ENCODE results near the gene CNOT4.

Gene CNOT4

DNA sequence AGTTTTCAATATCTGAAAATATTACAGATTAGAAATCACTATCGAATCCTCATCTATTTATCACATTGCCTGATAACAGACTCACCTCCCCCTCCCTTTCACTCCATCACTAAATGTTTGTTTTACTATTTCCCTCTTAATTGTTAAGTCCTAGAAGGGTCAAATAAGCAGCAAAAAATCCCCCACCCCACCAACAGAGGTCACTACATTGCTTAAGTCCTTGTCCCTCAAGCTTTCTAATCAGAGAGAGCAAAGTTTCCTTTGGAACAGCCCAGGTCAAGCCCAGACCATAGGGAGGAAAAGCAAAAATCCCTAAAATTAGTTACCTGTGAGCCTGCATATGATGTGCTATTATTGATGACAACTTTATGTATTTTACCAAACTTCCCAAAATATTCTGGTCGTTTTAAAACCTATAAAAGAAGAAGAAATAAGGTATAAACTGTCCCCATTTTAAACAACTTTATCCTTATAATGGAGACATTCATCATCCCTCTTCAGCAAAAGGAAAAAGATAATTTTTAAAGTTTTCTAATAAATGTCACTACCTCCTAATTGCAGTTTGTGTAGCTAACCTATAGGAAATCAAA is 95.0 kb downstream of the CNOT4 start:
- peak; percentile 59 for ATAC-seq (ENCODE audit: insufficient read depth, low read depth)
- Histone ChIP-seq H3K79me2 (ENCODE audit: insufficient read depth, low read length) (no peaks in the 10 kb centered on the region), H4K20me1 (ENCODE audit: insufficient read depth, low read length) (peaks cover 4% of the 10 kb centered on the region; the same call in 1 of the 2 replicates)

DNA sequence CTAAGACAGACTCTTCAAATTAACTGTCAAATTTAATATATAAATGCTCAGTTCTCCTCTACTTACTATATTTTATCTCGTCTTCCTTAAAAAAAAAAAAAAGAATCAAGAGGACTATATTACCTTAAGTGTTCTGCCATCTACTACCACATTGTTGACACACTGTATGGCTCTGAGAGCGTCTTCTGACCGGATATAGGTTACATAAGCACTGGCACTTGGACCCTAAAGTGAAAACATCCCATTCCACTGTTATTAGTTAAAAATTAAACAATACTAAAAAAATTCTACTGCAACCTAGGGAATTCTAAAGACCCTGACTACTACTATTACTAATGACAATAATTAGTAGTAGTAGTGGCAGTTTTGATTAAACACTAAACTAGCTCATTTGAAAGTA is 95.7 kb downstream of the CNOT4 start:
- Histone ChIP-seq H3K9me3 (ENCODE audit: insufficient read depth, low read length, severe bottlenecking) (no peaks in the 10 kb centered on the region), H2AFZ (ENCODE audit: low read depth, low read length) (no peak overlapping the region), H4K20me1 (ENCODE audit: insufficient read depth, low read length) (peaks cover 4% of the 10 kb centered on the region; the same call in 1 of the 2 replicates), H3K4me1 (ENCODE audit: insufficient read depth, low read length) (no peaks in the 10 kb centered on the region), H3K36me3 (ENCODE audit: insufficient read depth, low read length) (peaks cover 44% of the 10 kb centered on the region; the same call in 1 of the 2 replicates), H3K9ac (ENCODE audit: low read depth, low read length) (no peak overlapping the region), H3K4me3 (ENCODE audit: low read depth in 1 of 2, low read length in 2 of 2) (no peak overlapping the region), H3K4me2 (ENCODE audit: insufficient read depth, low read length) (no peak overlapping the region), H3K27ac (ENCODE audit: low read length) (no peak overlapping the region), H3K27me3 (ENCODE audit: insufficient read depth, low read length, poor library complexity) (no peaks in the 10 kb centered on the region), H3K79me2 (ENCODE audit: insufficient read depth, low read length) (no peaks in the 10 kb centered on the region)
- ATAC-seq (ENCODE audit: insufficient read depth, low read depth), result no peak
- DNase-seq, result no peak
- no peak for TF ChIP-seq EZH2 (IDR thresholded peaks at IDR 0.05; ENCODE audit: borderline replicate concordance, low read depth, low read length, severe bottlenecking)
- TF ChIP-seq, protein P1, sequence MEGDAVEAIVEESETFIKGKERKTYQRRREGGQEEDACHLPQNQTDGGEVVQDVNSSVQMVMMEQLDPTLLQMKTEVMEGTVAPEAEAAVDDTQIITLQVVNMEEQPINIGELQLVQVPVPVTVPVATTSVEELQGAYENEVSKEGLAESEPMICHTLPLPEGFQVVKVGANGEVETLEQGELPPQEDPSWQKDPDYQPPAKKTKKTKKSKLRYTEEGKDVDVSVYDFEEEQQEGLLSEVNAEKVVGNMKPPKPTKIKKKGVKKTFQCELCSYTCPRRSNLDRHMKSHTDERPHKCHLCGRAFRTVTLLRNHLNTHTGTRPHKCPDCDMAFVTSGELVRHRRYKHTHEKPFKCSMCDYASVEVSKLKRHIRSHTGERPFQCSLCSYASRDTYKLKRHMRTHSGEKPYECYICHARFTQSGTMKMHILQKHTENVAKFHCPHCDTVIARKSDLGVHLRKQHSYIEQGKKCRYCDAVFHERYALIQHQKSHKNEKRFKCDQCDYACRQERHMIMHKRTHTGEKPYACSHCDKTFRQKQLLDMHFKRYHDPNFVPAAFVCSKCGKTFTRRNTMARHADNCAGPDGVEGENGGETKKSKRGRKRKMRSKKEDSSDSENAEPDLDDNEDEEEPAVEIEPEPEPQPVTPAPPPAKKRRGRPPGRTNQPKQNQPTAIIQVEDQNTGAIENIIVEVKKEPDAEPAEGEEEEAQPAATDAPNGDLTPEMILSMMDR (IDR thresholded peaks at IDR 0.05; ENCODE audit: borderline replicate concordance, extremely low read depth, low read length, poor library complexity, severe bottlenecking), result no peak

More for the DNA sequence above, 95.0 kb downstream of the CNOT4 start:
- H3K4me3 ChIP-seq (ENCODE audit: low read depth in 1 of 2, low read length in 2 of 2), result no peak overlapping the region
- TF ChIP-seq, protein P1 (IDR thresholded peaks at IDR 0.05; ENCODE audit: borderline replicate concordance, extremely low read depth, low read length, poor library complexity, severe bottlenecking), result peak; percentile 62
- TF ChIP-seq EZH2 (IDR thresholded peaks at IDR 0.05; ENCODE audit: borderline replicate concordance, low read depth, low read length, severe bottlenecking), result no peak
- no peak overlapping the region for H3K9ac ChIP-seq (ENCODE audit: low read depth, low read length)
- no peaks in the 10 kb centered on the region for H3K9me3 ChIP-seq (ENCODE audit: insufficient read depth, low read length, severe bottlenecking)
- no peaks in the 10 kb centered on the region for H3K27me3 ChIP-seq (ENCODE audit: insufficient read depth, low read length, poor library complexity)
- H2AFZ ChIP-seq (ENCODE audit: low read depth, low read length), result no peak overlapping the region
- DNase-seq, result peak; percentile 37
- no peaks in the 10 kb centered on the region for H3K4me1 ChIP-seq (ENCODE audit: insufficient read depth, low read length)
- no peak overlapping the region for H3K27ac ChIP-seq (ENCODE audit: low read length)
- no peak overlapping the region for H3K4me2 ChIP-seq (ENCODE audit: insufficient read depth, low read length)
- H3K36me3 ChIP-seq (ENCODE audit: insufficient read depth, low read length), result peaks cover 42% of the 10 kb centered on the region; the same call in 1 of the 2 replicates

DNA sequence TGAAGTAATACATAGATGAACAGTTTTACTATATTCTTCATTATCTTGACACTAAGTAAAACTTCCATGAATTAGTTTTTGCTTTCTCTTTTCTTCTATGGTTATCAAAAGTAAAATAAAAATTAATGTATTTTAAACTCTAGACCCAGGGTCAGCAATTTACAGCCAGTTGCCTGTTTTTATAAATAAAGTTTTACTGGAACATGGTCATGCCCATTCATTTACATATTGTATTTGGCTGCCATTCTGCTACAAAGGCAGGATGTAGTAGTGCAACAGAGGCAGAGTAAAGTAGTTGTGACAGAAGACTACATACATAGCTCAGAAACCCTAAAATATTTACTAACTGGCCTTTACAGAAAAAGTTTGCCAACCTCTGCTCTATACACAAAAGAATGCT is 98.8 kb downstream of the CNOT4 start:
- Histone ChIP-seq H3K4me3 (ENCODE audit: low read depth in 1 of 2, low read length in 2 of 2) (no peak overlapping the region), H2AFZ (ENCODE audit: low read depth, low read length) (no peak overlapping the region), H3K4me1 (ENCODE audit: insufficient read depth, low read length) (no peaks in the 10 kb centered on the region), H3K79me2 (ENCODE audit: insufficient read depth, low read length) (no peaks in the 10 kb centered on the region), H3K9ac (ENCODE audit: low read depth, low read length) (no peak overlapping the region), H3K4me2 (ENCODE audit: insufficient read depth, low read length) (no peak overlapping the region), H3K27ac (ENCODE audit: low read length) (no peak overlapping the region), H3K9me3 (ENCODE audit: insufficient read depth, low read length, severe bottlenecking) (no peaks in the 10 kb centered on the region), H4K20me1 (ENCODE audit: insufficient read depth, low read length) (no peaks in the 10 kb centered on the region; the same call in 1 of the 2 replicates), H3K36me3 (ENCODE audit: insufficient read depth, low read length) (peaks cover 38% of the 10 kb centered on the region; the same call in 1 of the 2 replicates), H3K27me3 (ENCODE audit: insufficient read depth, low read length, poor library complexity) (no peaks in the 10 kb centered on the region)
- ATAC-seq (ENCODE audit: insufficient read depth, low read depth) (no peak), DNase-seq (no peak)
- TF ChIP-seq, protein P1 (IDR thresholded peaks at IDR 0.05; ENCODE audit: borderline replicate concordance, extremely low read depth, low read length, poor library complexity, severe bottlenecking), result no peak
- no peak for TF ChIP-seq EZH2 (IDR thresholded peaks at IDR 0.05; ENCODE audit: borderline replicate concordance, low read depth, low read length, severe bottlenecking)

Data from DND-41 (cell line).